MCF 10A (cell line): ENCODE results near the gene ARTN. TPM values are rescaled to one million over a fixed set of nuclear protein-coding genes. Genes with fewer than 3 reads are reported as not detected.

Source experiments
- BruUV-seq: library from RNA; stranded (reverse); fragments of 400-500 nt; replicated peaks from 2 replicates; lab custom pipeline; 2021; lab: Mats Ljungman, UMichigan
- CTCF ChIA-PET: fragments of 300-600 bp; sonication (Branson Sonifier 250); formaldehyde crosslinking; extraction: SDS; loops from one replicate; lab custom pipeline; 2021; ENCODE audit warnings: antibody characterized with exemption, inconsistent platforms; lab: Yijun Ruan, JAX
- POLR2A ChIA-PET: fragments of 300-600, 350-650 bp; sonication (Branson Sonifier 250); formaldehyde crosslinking; extraction: SDS; loops from one replicate; lab custom pipeline; 2020; ENCODE audit warnings: antibody characterized with exemption, inconsistent platforms; lab: Yijun Ruan, JAX
- DNase-seq: peaks from one replicate; pipeline ENCODE4 v3.0.0-alpha.2; 2018; ENCODE audit not compliant: unreplicated experiment
- H3K27ac Mint-ChIP-seq: one replicate; pipeline ENCODE4 v1.8.0; 2022; ENCODE audit warnings: mild to moderate bottlenecking, low read depth, mixed read lengths; ENCODE audit not compliant: unreplicated experiment
- H3K27me3 Mint-ChIP-seq: one replicate; pipeline ENCODE4 v1.8.0; 2022; ENCODE audit warnings: mixed read lengths; ENCODE audit not compliant: insufficient read depth, unreplicated experiment
- H3K36me3 Mint-ChIP-seq: one replicate; pipeline ENCODE4 v1.8.0; 2022; ENCODE audit warnings: mild to moderate bottlenecking, moderate library complexity, mixed read lengths; ENCODE audit not compliant: insufficient read depth, unreplicated experiment
- H3K4me1 Mint-ChIP-seq: one replicate; pipeline ENCODE4 v1.8.0; 2022; ENCODE audit warnings: mixed read lengths; ENCODE audit not compliant: insufficient read depth, unreplicated experiment
- H3K4me3 Mint-ChIP-seq: one replicate; pipeline ENCODE4 v1.8.0; 2022; ENCODE audit warnings: mild to moderate bottlenecking, moderate library complexity, mixed read lengths; ENCODE audit not compliant: unreplicated experiment
- H3K9me3 Mint-ChIP-seq: one replicate; pipeline ENCODE4 v1.8.0; 2022; ENCODE audit warnings: mixed read lengths; ENCODE audit not compliant: unreplicated experiment
- intact Hi-C: fragments of 100-400 bp; cut with micrococcal nuclease; formaldehyde crosslinking; loops from 2 replicates; pipeline ENCODE4 v1.14.1; 2022
- total RNA-seq: library from RNA; stranded (reverse); gene quantifications from 2 replicates; pipeline ENCODE4 v1.2.3, GENCODE V29; 2022
- TF ChIP-seq, protein P1 (sequence below): fragments of 200-600 bp; IDR thresholded peaks from one replicate; pipeline ENCODE4 v1.8.0; 2022; ENCODE audit warnings: antibody characterized with exemption, mild to moderate bottlenecking; ENCODE audit not compliant: unreplicated experiment

Gene ARTN
- total RNA-seq, 1 experiment from 2014 or later: 1.9 TPM

DNA sequence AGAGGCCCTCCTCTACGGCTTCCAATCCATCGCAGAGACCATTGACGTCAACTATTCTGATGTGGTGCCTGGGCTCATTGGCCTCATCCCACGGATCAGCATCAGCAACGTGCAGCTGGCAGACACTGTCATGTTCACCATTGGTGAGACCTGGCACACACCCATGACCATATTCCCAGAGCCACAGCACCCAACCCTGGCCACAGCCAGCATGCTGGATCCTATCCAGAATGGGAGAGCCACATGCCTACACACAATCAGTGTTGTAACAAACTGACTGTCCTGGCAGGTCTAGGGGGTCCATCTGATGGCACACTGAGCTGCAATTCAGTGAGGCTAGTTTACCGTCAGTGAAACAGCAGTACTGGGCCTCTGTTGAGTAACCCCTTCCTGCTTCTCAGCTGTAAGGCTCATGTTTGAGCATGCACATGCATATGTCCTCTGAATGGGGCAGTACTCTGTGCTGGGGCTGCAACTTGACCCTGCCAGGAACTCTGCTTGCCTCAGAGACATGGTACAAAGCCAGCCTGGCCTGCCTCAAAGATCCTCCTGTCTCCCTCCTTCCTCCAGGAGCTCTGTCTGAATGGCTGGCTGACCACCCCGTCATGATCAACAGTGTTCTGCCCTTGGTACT, 23.9 kb downstream of the ARTN start:
- POLR2A ChIA-PET: no interaction called here
- TF ChIP-seq, protein P1, sequence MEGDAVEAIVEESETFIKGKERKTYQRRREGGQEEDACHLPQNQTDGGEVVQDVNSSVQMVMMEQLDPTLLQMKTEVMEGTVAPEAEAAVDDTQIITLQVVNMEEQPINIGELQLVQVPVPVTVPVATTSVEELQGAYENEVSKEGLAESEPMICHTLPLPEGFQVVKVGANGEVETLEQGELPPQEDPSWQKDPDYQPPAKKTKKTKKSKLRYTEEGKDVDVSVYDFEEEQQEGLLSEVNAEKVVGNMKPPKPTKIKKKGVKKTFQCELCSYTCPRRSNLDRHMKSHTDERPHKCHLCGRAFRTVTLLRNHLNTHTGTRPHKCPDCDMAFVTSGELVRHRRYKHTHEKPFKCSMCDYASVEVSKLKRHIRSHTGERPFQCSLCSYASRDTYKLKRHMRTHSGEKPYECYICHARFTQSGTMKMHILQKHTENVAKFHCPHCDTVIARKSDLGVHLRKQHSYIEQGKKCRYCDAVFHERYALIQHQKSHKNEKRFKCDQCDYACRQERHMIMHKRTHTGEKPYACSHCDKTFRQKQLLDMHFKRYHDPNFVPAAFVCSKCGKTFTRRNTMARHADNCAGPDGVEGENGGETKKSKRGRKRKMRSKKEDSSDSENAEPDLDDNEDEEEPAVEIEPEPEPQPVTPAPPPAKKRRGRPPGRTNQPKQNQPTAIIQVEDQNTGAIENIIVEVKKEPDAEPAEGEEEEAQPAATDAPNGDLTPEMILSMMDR: no peak
- no peak overlapping the region for H3K4me3 Mint-ChIP-seq
- intact Hi-C loops: no loop called here
- H3K36me3 Mint-ChIP-seq: peaks cover 7% of the 10 kb centered on the region
- H3K27me3 Mint-ChIP-seq: no peaks in the 10 kb centered on the region
- H3K4me1 Mint-ChIP-seq: no peaks in the 10 kb centered on the region
- no peak overlapping the region for H3K27ac Mint-ChIP-seq
- DNase-seq: no peak
- CTCF ChIA-PET: interaction anchor here (1.3 to 1.4 kb wide), 2 partner anchors 12 to 84 kb away, joined by 3 to 4 read pairs; no protein-coding TSS in a partner anchor
- H3K9me3 Mint-ChIP-seq: no peaks in the 10 kb centered on the region
- BruUV-seq: no TSS peak

DNA sequence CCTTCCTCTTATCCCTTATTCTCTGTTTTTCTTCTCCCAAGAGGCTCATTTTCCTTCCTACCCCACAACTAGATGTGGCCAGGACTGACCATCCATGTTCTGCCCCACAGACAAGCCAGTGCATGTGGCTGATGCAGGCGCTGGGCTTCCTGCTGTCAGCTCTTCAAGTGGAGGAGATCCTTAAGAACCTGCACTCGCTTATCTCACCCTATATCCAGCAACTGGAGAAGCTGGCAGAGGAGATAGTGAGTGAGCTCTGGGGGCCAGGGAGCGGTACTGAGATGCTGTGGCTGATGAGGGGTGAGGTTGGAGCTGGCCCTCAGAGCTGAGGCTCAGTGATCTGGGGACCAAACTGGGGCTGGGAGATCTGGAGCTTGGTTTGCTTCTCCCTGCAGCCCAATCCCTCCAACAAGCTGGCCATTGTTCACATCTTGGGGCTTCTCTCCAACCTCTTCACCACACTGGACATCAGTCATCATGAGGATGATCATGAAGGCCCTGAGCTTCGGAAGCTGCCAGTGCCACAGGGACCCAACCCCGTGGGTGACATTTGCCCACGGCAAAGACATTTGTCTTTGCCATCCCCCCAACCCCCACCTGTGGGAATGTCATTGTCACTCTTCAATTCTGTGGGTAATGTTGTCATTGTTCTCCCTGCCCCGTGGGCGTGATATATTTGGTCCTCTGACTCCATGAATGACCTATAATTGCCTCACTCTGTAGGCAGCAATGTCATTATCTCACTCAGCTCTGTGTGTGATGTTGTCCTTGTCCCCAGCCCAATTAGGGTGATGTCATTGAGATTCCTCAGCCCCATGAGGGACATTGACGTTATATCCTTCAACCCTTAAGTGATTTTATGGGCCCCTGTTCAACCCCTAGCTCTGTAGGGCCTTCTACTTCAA, 25.0 kb downstream of the ARTN start:
- Mint-ChIP-seq H3K4me1 (no peaks in the 10 kb centered on the region), H3K4me3 (no peak overlapping the region), H3K27me3 (no peaks in the 10 kb centered on the region), H3K9me3 (no peaks in the 10 kb centered on the region), H3K36me3 (peaks cover 12% of the 10 kb centered on the region), H3K27ac (no peak overlapping the region)
- POLR2A ChIA-PET: no interaction called here
- no peak for DNase-seq
- CTCF ChIA-PET: interaction anchor here (0.6 to 1.4 kb wide), 3 partner anchors 9 to 26 kb away, joined by 3 to 4 read pairs (median 3); no protein-coding TSS in a partner anchor
- TF ChIP-seq, protein P1: no peak
- no TSS peak for BruUV-seq
- intact Hi-C loops: no loop called here

DNA sequence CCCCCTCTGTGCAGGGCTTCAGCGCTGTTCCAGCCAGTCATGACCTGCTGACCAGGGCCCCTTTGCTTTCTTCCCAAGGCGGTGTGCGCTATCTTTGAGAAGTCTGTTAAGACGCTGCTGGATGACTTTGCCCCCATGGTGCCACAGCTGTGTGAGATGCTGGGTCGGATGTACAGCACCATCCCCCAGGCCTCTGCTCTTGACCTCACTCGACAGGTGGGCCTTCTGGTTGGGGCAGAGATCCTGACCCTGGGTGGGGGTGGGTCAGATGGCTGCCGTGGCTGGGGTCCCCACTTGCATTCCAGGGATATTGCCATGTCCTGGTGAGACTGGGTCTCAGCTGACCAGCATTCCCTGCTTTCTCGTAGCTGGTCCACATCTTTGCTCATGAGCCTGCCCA, 27.2 kb downstream of the ARTN start:
- intact Hi-C loops: no loop called here
- H3K27ac Mint-ChIP-seq: no peak overlapping the region
- H3K4me3 Mint-ChIP-seq: no peak overlapping the region
- no peak for DNase-seq
- ChIA-PET POLR2A (interaction anchor here (0.6 kb wide), 1 partner anchor 76 kb away, joined by 3 read pairs; no protein-coding TSS in a partner anchor), CTCF (interaction anchor here (0.6 to 1.0 kb wide), 2 partner anchors 87 to 257 kb away, joined by 3 to 4 read pairs; no protein-coding TSS in a partner anchor)
- TF ChIP-seq, protein P1: no peak
- no peaks in the 10 kb centered on the region for H3K27me3 Mint-ChIP-seq
- H3K36me3 Mint-ChIP-seq: peaks cover 12% of the 10 kb centered on the region
- no peaks in the 10 kb centered on the region for H3K9me3 Mint-ChIP-seq
- no TSS peak for BruUV-seq
- no peaks in the 10 kb centered on the region for H3K4me1 Mint-ChIP-seq

DNA sequence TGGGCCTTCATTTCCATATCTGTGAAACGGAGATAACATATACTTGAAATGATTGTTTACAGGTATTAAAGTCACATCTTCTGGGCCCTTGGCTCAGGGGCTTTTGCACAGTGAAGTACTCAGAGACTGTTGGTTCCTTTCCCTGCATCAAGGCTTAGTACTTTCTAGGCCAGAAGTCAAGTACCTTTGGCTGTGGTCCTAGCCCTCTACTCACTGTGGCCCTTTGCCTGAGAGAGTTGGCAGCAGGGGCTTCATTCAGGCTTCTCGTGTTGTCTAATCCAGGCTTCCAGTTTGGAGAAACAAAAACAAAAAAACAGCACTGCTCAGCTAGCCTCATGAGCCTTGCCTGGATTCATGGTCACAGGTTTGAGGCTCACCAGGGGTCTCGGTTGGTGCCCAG, 28.1 kb downstream of the ARTN start:
- no peaks in the 10 kb centered on the region for H3K9me3 Mint-ChIP-seq
- no peak overlapping the region for H3K4me3 Mint-ChIP-seq
- H3K27me3 Mint-ChIP-seq: no peaks in the 10 kb centered on the region
- H3K27ac Mint-ChIP-seq: no peak overlapping the region
- no peak for DNase-seq
- intact Hi-C loops: no loop called here
- TF ChIP-seq, protein P1: no peak
- ChIA-PET POLR2A (no interaction called here), CTCF (interaction anchor here (1.7 kb wide), 1 partner anchor 27 kb away, joined by 10 read pairs; no protein-coding TSS in a partner anchor)
- peaks cover 12% of the 10 kb centered on the region for H3K36me3 Mint-ChIP-seq
- H3K4me1 Mint-ChIP-seq: no peaks in the 10 kb centered on the region
- BruUV-seq: no TSS peak
